GM12891 (cell line): ENCODE results near the gene KANSL1.
A peak's percentile ranks its signal among the peaks of the same experiment; 100 is the strongest.
"Not testable (repeated sequence)": the region's sequence is repeated elsewhere in the genome, so short reads cannot be mapped to it uniquely, and the experiment has no call there.

ENCODE experiments used
- DNase-seq: peaks from one replicate; pipeline ENCODE4 v3.0.0; 2011; ENCODE audit warnings: low spot score; ENCODE audit not compliant: insufficient read length
- FAIRE-seq: peaks from 2 replicates; lab custom pipeline; 2011; peaks lifted over from hg19 to GRCh38; lab: Jason Lieb, UNC
- PAX5 ChIP-seq: IDR thresholded peaks from 2 replicates; pipeline ENCODE4 v1.6.1; 2011; ENCODE audit warnings: low read length, moderate library complexity, mild to moderate bottlenecking; ENCODE audit not compliant: insufficient read depth, severe bottlenecking
- POLR2A ChIP-seq: IDR thresholded peaks from 2 replicates; pipeline ENCODE4 v1.6.1; 2011; ENCODE audit warnings: low read depth, low read length, control low read depth
- POLR2AphosphoS5 ChIP-seq: IDR thresholded peaks from 2 replicates; pipeline ENCODE4 v1.6.1; 2011; ENCODE audit warnings: low read depth, low read length, control low read depth
- POU2F2 ChIP-seq: IDR thresholded peaks from 2 replicates; pipeline ENCODE4 v1.6.1; 2011; ENCODE audit warnings: low read depth, mild to moderate bottlenecking, control low read depth, low read length, moderate library complexity
- SPI1 ChIP-seq: IDR thresholded peaks from 2 replicates; pipeline ENCODE4 v1.6.1; 2011; ENCODE audit warnings: low read depth, low read length, control low read depth
- TAF1 ChIP-seq: IDR thresholded peaks from 2 replicates; pipeline ENCODE4 v1.6.1; 2011; ENCODE audit warnings: low read depth, low read length, control low read depth

KANSL1 gene

DNA sequence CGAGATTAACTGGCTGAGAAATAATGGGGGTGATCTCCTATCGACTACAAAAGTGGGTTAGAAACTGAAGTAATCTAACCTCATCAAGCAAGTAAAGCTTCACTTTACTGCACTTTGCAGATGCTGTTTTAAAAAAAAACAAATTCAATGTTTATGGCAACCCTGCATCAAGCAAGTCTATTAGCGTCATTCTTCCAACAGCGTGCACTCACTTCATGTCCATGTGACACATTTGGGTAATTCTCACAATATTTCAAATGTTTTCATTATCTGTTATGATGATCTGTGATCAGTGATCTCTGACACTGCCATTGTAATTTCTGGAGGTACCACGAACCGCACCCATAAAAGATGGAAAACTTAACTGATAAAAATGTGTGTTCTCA is 70.8 kb downstream of the KANSL1 start:
- DNase-seq, result no peak
- FAIRE-seq, result no peak
- TF ChIP-seq POLR2A (no peak), TAF1 (no peak), SPI1 (no peak), PAX5 (no peak), POU2F2 (no peak), POLR2AphosphoS5 (no peak)

DNA sequence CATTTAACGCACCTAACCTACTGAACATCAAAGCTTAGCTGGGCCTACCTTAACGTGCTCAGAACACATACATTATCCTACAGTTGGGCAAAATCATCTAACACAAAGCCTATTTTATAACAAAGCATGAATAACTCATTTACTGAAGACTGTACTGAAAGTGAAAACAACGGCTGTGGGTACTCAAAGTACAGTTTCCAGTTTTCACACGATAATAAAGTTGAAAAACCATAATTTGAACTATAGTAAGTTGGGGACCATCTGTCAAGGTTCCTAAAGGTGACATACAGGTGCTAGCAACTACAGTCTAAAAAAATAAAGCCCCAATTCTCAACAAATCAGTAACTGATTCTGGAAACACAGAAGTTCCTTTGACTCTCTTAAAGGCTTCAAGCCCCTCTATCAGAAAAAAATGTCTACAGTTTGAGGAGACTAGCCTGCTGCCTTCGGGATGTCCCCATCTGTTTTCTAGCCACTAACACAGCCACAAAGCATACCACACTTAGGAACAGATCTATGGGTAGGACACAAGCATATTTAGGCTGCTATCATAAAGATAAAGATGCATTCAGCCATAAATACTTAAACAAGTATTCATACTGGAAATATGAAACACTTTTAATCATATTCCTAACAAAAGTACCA is 71.3 kb downstream of the KANSL1 start:
- DNase-seq (peak; percentile 30), FAIRE-seq (peak; percentile 84)
- TF ChIP-seq TAF1, result no peak

DNA sequence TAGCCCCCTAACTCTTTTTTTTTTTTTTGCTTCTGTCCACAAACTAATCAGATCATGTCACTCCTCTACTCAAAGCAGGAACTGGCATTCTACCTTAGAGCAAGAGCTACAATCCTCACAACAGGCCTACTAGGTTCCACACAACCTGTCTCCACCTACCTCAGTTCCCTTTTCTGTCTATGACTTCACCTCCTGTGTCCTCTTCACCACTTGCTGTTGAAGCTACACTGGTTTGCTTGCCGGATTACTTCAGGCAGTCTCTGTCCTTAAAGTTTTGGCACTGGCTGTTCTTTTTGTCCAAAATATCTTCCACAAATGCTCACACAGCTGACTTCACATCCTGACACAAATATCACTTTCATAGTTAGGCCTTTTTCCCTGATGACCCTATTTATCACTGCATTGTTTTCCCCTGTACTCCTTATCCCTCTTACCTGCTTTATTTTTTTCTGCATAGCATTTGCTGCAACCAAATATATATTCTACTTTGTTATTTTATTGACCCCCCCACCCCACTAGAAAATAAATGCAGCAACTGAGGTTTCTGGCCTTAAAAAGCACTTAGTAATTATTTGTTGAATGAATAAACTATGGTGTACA is 72.0 kb downstream of the KANSL1 start:
- FAIRE-seq, result peak; percentile 94
- no peak for TF ChIP-seq PAX5
- TF ChIP-seq POLR2A, result no peak
- no peak for TF ChIP-seq TAF1
- TF ChIP-seq POLR2AphosphoS5, result no peak
- peak; percentile 94 for TF ChIP-seq SPI1
- no peak for TF ChIP-seq POU2F2

DNA sequence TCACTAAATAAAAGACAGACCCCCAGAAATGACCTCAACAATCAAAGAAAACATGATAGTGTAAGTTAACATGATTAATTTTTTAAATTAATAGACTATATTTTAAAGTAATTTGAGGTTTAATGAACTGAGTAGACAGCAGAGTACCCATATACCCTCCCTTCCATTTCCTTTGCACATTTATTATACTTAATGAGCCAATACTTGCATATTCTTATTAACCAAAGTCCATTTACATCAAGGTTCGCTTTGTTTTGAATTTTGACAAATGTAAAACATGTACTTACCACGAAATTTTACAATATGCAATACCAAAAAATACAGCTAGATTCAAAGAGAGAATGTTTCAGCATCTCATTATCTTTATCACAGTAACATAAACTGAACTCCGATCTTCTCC is 72.7 kb downstream of the KANSL1 start:
- DNase-seq (no peak), FAIRE-seq (no peak)
- TF ChIP-seq TAF1 (no peak), POLR2A (no peak)

More for the DNA sequence above, 72.0 kb downstream of the KANSL1 start:
- DNase-seq, result peak; percentile 48

DNA sequence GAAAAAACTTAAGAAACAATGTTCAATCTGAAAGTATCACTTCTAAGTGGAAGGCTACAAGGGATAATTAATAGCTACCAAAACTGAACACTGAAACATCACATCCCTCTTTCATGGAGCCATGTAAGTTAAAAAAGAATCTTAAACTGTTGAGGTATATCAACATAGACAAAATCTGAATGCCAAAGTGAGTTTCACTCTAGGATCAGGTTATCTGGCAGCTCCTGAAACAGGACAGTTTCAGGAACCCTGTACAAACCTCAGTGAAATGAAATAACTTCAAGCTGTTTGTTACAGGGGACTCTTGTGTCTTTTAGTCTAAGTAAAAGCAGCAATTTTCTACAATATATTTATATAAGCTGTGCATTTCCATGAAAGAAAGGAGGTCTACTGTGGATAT is 73.2 kb downstream of the KANSL1 start:
- TF ChIP-seq POU2F2 (no peak), SPI1 (no peak), POLR2A (no peak), TAF1 (no peak), PAX5 (no peak), POLR2AphosphoS5 (no peak)
- FAIRE-seq, result peak; percentile 86
- DNase-seq, result no peak

DNA sequence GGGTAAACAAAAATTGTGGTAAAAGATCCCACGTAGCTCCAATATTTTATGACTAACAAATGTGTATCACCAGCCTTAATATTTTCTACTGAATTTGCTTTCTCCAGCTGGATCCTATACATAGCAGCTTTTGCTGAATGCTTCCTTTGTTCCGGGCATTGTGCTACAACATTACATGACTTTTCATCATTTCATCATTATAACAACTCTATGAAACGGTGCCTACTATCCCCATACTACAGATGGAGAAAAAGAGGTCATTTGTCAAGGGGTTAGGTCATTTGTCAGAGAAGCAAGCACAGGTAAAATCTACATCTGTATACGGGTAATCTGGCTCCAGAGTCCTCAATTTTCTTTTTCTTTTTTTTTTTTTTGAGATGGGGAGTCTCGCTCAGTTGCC is 74.3 kb downstream of the KANSL1 start:
- FAIRE-seq (peak; percentile 73), DNase-seq (no peak)
- TF ChIP-seq TAF1, result no peak
- TF ChIP-seq PAX5, result no peak
- no peak for TF ChIP-seq POLR2AphosphoS5
- no peak for TF ChIP-seq POLR2A
- no peak for TF ChIP-seq POU2F2
- no peak for TF ChIP-seq SPI1

DNA sequence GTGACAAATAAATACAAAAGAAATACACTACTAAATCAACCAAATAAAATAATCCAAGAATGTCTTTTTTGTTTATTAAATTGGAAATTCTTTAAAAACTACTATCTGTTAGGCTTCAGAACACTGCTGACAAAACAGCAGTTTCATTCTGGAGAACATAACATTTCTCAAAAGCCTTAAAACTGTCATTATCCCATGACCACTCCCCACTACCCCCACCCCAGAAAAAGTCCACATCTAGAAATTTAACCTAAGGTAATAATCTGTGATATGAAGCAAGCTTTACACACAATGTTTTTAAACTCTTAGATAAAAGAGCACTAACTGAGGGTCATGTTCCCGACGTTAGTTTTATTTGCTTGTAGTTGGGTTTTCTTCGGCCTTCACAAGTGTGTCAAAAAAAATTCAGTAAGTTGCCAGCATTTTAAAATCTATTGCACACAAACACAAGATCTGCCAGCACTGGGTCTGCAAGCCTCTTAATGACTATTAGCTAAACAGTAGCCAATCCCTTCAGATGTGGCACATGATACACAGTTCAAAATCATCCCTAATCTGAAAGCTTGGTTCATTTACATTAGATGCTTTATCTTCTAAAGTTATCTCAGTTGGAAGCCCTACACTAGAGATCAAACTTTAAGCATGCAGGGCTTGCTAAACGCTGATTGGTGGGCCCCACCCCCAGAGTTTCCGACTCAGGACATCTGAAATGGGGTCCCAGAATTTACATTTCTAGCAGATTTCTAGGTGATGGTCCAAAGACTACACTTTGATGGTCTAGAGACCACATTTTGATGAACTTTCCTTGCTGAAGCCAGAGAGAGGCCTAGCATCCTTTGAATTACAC is 75.2 kb downstream of the KANSL1 start:
- FAIRE-seq, result no peak
- no peak for DNase-seq
- TF ChIP-seq POLR2AphosphoS5, result no peak
- TF ChIP-seq POLR2A, result no peak
- no peak for TF ChIP-seq TAF1
- no peak for TF ChIP-seq SPI1

DNA sequence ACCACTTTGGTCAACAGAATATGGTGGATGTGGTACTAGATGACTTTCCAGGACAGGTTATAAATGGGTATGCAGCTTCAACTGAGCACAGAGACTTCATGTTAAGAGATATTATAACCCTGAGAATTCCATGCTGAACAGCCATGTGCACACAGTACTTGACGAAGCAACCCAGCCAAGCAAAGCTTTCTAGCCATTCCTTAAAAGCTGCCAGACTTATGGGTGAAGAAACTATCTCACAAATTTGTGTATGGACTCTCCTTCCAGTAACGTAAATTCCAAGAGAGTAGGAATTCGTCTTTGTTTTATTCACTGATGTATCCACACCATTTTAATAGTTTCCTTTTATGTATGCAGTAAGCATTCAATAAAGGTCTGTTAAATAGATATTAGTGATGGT is 76.1 kb downstream of the KANSL1 start:
- TF ChIP-seq PAX5, result no peak
- TF ChIP-seq POU2F2, result no peak
- no peak for TF ChIP-seq POLR2AphosphoS5
- TF ChIP-seq SPI1, result no peak
- TF ChIP-seq TAF1, result no peak
- TF ChIP-seq POLR2A, result no peak
- DNase-seq (no peak), FAIRE-seq (peak; percentile 59)

DNA sequence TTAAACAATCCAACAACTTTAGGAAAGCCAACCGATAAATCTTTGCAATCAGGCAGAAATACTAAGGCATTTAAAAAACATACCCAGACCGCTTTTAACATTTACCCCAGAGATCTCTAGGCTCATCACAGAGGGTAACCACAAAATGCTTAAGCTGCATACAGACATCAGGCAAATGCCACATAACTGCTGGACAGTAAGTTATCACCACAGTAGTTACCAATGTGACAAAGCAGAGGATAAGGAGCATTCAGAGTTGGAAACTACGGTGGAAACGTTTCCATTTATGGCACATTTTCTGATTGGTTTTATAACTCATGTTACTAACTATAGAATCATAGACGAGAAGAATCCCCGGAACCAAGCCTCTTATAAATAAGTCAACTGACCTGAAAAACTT is 77.5 kb downstream of the KANSL1 start:
- FAIRE-seq (peak; percentile 90), DNase-seq (no peak)
- TF ChIP-seq POLR2A (no peak), POLR2AphosphoS5 (no peak), TAF1 (no peak), SPI1 (no peak), POU2F2 (no peak), PAX5 (no peak)

DNA sequence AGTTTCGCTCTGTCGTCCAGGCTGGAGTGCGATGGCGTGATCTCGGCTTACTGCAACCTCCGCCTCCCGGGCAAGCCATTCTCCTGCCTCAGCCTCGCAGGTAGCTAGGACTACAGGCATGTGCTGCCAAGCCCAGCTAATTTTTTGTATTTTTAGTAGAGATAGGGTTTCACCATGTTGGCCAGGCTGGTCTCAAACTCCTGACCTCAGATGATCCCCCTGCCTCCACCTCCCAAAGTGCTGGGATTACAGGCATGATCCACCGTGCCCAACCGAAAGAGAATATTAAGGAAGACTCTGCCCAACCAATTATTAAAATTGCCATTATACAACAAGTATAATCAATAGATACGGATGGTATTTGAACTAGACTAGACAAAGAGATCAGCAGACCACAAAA is 82.0 kb downstream of the KANSL1 start:
- peak; percentile 81 for FAIRE-seq
- not testable (repeated sequence) for DNase-seq

DNA sequence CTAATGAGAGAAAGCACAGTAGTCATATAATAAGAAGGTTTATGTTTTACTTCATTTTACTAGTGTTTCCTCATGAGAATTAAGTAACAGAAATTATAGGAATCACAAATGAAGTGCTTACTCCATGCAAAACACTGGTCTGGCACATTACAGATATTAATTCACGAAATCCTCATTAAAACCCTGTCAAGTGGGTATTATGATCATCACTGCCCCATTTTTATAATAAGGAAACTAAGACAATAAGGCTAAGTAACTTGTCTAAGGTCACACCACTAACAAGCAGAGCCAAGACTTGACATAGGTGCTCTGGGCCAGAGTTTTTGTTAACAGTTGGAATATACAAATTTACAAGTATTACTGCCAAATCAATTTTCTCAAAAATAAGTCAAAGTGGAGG is 83.0 kb downstream of the KANSL1 start:
- no peak for DNase-seq
- peak; percentile 43 for FAIRE-seq
- TF ChIP-seq SPI1 (no peak), TAF1 (no peak), POLR2A (no peak), PAX5 (no peak), POU2F2 (no peak), POLR2AphosphoS5 (no peak)
